DMS 273 (cell line): ENCODE results near the gene DUSP18.
"Not testable (repeated sequence)": the region's sequence is repeated elsewhere in the genome, so short reads cannot be mapped to it uniquely, and the experiment has no call there.

Experiments used
- DNase-seq: peaks from one replicate; lab custom pipeline; 2025; ENCODE audit not compliant: unreplicated experiment; lab: John Stamatoyannopoulos, UW

Gene DUSP18

GRCh38 chr22:30640839-30641430 is 26.7 kb downstream of the DUSP18 start:
- DNase-seq = no peak

- DNase-seq = no peak
These were observed 27.3 kb downstream of the DUSP18 start for GRCh38 chr22:30640361-30640760.

- DNase-seq = no peak
These were observed 30.0 kb downstream of the DUSP18 start for GRCh38 chr22:30637701-30638114.

- DNase-seq = peak; percentile 56
These were observed 31.2 kb downstream of the DUSP18 start for GRCh38 chr22:30636226-30637077.

- DNase-seq = peak; percentile 92
These were observed 32.1 kb downstream of the DUSP18 start, which contains the start of gene SLC35E4 for GRCh38 chr22:30635273-30636225. Gene SLC35E4, plus strand, starts transcription at chr22:30635781. Its CDS starts 670 bp downstream, at chr22:30636451.

- DNase-seq = peak; percentile 89
These were observed 33.0 kb downstream of the DUSP18 start for GRCh38 chr22:30634471-30635233.

- DNase-seq = not testable (repeated sequence)
These were observed 36.2 kb downstream of the DUSP18 start for GRCh38 chr22:30631469-30631868.

- DNase-seq = no peak
These were observed 39.2 kb downstream of the DUSP18 start for GRCh38 chr22:30628491-30628890.

- no peak for DNase-seq
These were observed 40.2 kb downstream of the DUSP18 start for GRCh38 chr22:30627471-30627870.

- no peak for DNase-seq
These were observed 41.3 kb downstream of the DUSP18 start for GRCh38 chr22:30626413-30626812.

- DNase-seq = not testable (repeated sequence)
These were observed 47.8 kb downstream of the DUSP18 start for GRCh38 chr22:30619909-30620308.

GRCh38 chr22:30617819-30618218 is 49.9 kb downstream of the DUSP18 start:
- no peak for DNase-seq

GRCh38 chr22:30615543-30615954 is 52.1 kb downstream of the DUSP18 start:
- DNase-seq = no peak

- no peak for DNase-seq
These were observed 52.8 kb downstream of the DUSP18 start for GRCh38 chr22:30614879-30615278.

- no peak for DNase-seq
These were observed 53.4 kb downstream of the DUSP18 start for GRCh38 chr22:30614268-30614667.

GRCh38 chr22:30612789-30613188 is 54.9 kb downstream of the DUSP18 start:
- DNase-seq = no peak
